ENCODE results near the gene NT5DC1. TPM values are rescaled to one million over a fixed set of nuclear protein-coding genes. Genes with fewer than 3 reads are reported as not detected.

NT5DC1 gene
- total and polyA plus RNA-seq, 4 donors: 8.6 to 49.0 (median 22.1) TPM

GRCh38 chr6:116247285-116247684 is 146.6 kb downstream of the NT5DC1 start:
- Histone ChIP-seq H3K27ac (ENCODE audit: low read depth in 1 of 2, low read length in 1 of 2) (peak overlapping the region in 1 of 2 donors; percentile 41), H3K9ac (ENCODE audit: insufficient read depth in 1 of 2, low read length in 2 of 2) (no peak overlapping the region), H3K27me3 (ENCODE audit: control insufficient read depth in 3 of 3, insufficient read depth in 3 of 3, low read length in 2 of 3) (no peaks in the 10 kb centered on the region), H3K4me3 (no peak overlapping the region), H3K36me3 (ENCODE audit: control insufficient read depth in 4 of 4, insufficient read depth in 4 of 4, low read length in 4 of 4) (peaks cover 0 to 8% (median 4%) of the 10 kb centered on the region in 4 donors), H3K4me1 (ENCODE audit: control insufficient read depth in 5 of 5, insufficient read depth in 5 of 5, low read length in 5 of 5) (peaks cover 8 to 25% (median 16%) of the 10 kb centered on the region in 5 donors), H3K9me3 (ENCODE audit: control insufficient read depth in 4 of 4, insufficient read depth in 3 of 4, low read length in 3 of 4) (no peaks in the 10 kb centered on the region)
- TF ChIP-seq CTCF (IDR thresholded peaks at IDR 0.05; ENCODE audit: control extremely low read depth, extremely low read depth): no peak
- no peak for ATAC-seq (ENCODE audit: insufficient read depth, low FRiP score)
- DNase-seq: no peak

GRCh38 chr6:116248577-116248976 is 147.9 kb downstream of the NT5DC1 start:
- TF ChIP-seq CTCF (IDR thresholded peaks at IDR 0.05; ENCODE audit: control extremely low read depth, extremely low read depth): no peak
- DNase-seq: no peak
- peaks cover 16 to 31% (median 24%) of the 10 kb centered on the region in 5 donors for H3K4me1 ChIP-seq (ENCODE audit: control insufficient read depth in 5 of 5, insufficient read depth in 5 of 5, low read length in 5 of 5)
- no peaks in the 10 kb centered on the region for H3K9me3 ChIP-seq (ENCODE audit: control insufficient read depth in 4 of 4, insufficient read depth in 3 of 4, low read length in 3 of 4)
- H3K4me3 ChIP-seq: no peak overlapping the region
- no peak overlapping the region for H3K9ac ChIP-seq (ENCODE audit: insufficient read depth in 1 of 2, low read length in 2 of 2)
- no peaks in the 10 kb centered on the region for H3K27me3 ChIP-seq (ENCODE audit: control insufficient read depth in 3 of 3, insufficient read depth in 3 of 3, low read length in 2 of 3)
- peaks cover 0 to 9% (median 5%) of the 10 kb centered on the region in 4 donors for H3K36me3 ChIP-seq (ENCODE audit: control insufficient read depth in 4 of 4, insufficient read depth in 4 of 4, low read length in 4 of 4)
- ATAC-seq (ENCODE audit: insufficient read depth, low FRiP score): no peak
- 96 to 98% methylated on average over 2 of the region's 2 CpGs for WGBS, 2 donors
- peak overlapping the region in 1 of 2 donors; percentile 21 for H3K27ac ChIP-seq (ENCODE audit: low read depth in 1 of 2, low read length in 1 of 2)

DNA sequence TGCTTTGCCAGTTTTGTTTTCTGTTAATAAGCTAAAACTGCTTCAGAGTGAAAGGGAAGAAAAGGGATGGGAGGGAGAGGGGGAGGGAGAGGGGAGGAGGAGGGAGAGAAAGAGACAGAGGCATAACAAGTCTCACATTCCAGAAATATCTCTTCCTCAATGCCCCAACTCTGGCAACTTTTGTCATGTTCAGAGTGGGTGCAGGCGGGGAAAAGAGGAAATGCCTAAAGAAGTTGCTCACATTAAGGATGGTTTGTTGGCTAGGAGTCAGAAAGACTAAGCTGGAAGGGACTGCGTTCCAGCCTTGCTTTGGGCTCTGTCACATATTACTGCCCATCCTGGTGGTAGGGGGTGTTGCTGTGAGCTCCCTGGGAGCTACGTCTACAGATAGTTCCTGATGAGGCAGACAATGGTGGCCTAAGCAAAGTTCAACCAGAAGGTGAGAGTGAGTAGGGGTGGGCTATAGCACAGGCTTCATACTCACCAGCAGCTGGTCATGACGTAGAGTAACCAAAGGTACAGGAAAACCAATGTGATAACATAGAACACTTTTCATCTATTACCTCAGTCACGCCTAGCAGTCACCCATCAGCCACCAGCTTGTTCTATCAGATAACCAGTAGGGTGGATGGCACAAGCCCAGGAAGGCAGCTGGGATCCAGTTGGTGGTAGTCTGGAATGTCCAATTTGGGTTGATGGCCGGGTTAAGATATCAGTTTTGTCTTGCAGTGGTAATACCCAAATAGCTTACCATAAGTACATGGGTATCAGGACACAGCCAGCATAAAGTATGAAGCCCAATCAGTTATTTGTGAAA is 151.1 kb downstream of the NT5DC1 start:
- no peak for TF ChIP-seq CTCF (IDR thresholded peaks at IDR 0.05; ENCODE audit: control extremely low read depth, extremely low read depth)
- H3K4me1 ChIP-seq (ENCODE audit: control insufficient read depth in 5 of 5, insufficient read depth in 5 of 5, low read length in 5 of 5): peaks cover 16 to 45% (median 28%) of the 10 kb centered on the region in 5 donors
- 73 to 75% methylated on average over 6 of the region's 6 CpGs for WGBS, 2 donors

More for the DNA sequence above, 151.1 kb downstream of the NT5DC1 start:
- Histone ChIP-seq H3K9ac (ENCODE audit: insufficient read depth in 1 of 2, low read length in 2 of 2) (peak overlapping the region in 1 of 2 donors; percentile 51), H3K27me3 (ENCODE audit: control insufficient read depth in 3 of 3, insufficient read depth in 3 of 3, low read length in 2 of 3) (no peaks in the 10 kb centered on the region), H3K9me3 (ENCODE audit: control insufficient read depth in 4 of 4, insufficient read depth in 3 of 4, low read length in 3 of 4) (no peaks in the 10 kb centered on the region), H3K27ac (ENCODE audit: low read depth in 1 of 2, low read length in 1 of 2) (peak overlapping the region in 1 of 2 donors; percentile 66), H3K36me3 (ENCODE audit: control insufficient read depth in 4 of 4, insufficient read depth in 4 of 4, low read length in 4 of 4) (peaks cover 0 to 11% (median 2%) of the 10 kb centered on the region in 4 donors), H3K4me3 (no peak overlapping the region)
- ATAC-seq (ENCODE audit: insufficient read depth, low FRiP score) (no peak), DNase-seq (peak; percentile 27 to 47 (median 44))

All from lung (tissue), 12 donors.